Osteoblast (primary cell): ENCODE measurements around the gene SMAP1. TPM values are rescaled to one million over a fixed set of nuclear protein-coding genes. Genes with fewer than 3 reads are reported as not detected.

Source experiments
- DNase-seq: peaks from one replicate; pipeline ENCODE4 v3.0.0; 2011; ENCODE audit warnings: low spot score, mixed read lengths; ENCODE audit not compliant: insufficient read length; ENCODE audit errors: missing footprints
- H2AFZ ChIP-seq: 2 replicates; pipeline ENCODE4 v1.6.0; 2011; ENCODE audit warnings: mild to moderate bottlenecking, low read length
- H3K27ac ChIP-seq: 2 replicates; pipeline ENCODE4 v1.5.1; 2011; ENCODE audit warnings: mild to moderate bottlenecking, low read depth, low read length, moderate library complexity
- H3K27me3 ChIP-seq: 2 replicates; pipeline ENCODE4 v1.6.0; 2012; ENCODE audit warnings: mild to moderate bottlenecking, control low read depth, inconsistent platforms, low read length, moderate library complexity; ENCODE audit not compliant: insufficient read depth
- H3K36me3 ChIP-seq: 2 replicates; pipeline ENCODE4 v1.5.1; 2011; ENCODE audit warnings: mild to moderate bottlenecking, low read length, control low read depth, moderate library complexity; ENCODE audit not compliant: insufficient read depth
- H3K4me1 ChIP-seq: 2 replicates; pipeline ENCODE4 v1.5.1; 2011; ENCODE audit warnings: mild to moderate bottlenecking, low read length, control low read depth, moderate library complexity; ENCODE audit not compliant: insufficient read depth
- H3K4me2 ChIP-seq: 2 replicates; pipeline ENCODE4 v1.6.0; 2011; ENCODE audit warnings: mild to moderate bottlenecking, low read length; ENCODE audit not compliant: insufficient read depth
- H3K4me3 ChIP-seq: fragments of 200-600 bp; sonication (generic); 3 replicates; pipeline ENCODE4 v1.5.1; 2012; ENCODE audit warnings: mild to moderate bottlenecking, low read length, inconsistent platforms; ENCODE audit not compliant: insufficient read depth
- H3K79me2 ChIP-seq: 2 replicates; pipeline ENCODE4 v1.6.0; 2012; ENCODE audit warnings: mild to moderate bottlenecking, low read length, control low read depth, inconsistent platforms; ENCODE audit not compliant: insufficient read depth
- H3K9me3 ChIP-seq: 2 replicates; pipeline ENCODE4 v1.5.1; 2011; ENCODE audit warnings: low read depth, low read length, control low read depth
- H4K20me1 ChIP-seq: 2 replicates; pipeline ENCODE4 v1.6.0; 2012; ENCODE audit warnings: mild to moderate bottlenecking, low read length, control low read depth; ENCODE audit not compliant: insufficient read depth
- CTCF ChIP-seq: IDR thresholded peaks from 2 replicates; pipeline ENCODE4 v1.5.1; 2011; ENCODE audit warnings: mild to moderate bottlenecking, low read depth, low read length, moderate library complexity; ENCODE audit errors: extremely low read depth
- total RNA-seq: library from RNA; depleted of rRNA; stranded (reverse); fragments of >200 nt; gene quantifications from 2 replicates; pipeline ENCODE4 v1.2.3, GENCODE V29; 2012

Gene SMAP1
- total RNA-seq, 1 donor: 33.7 TPM

GRCh38 chr6:70864401-70864800 is 196.7 kb downstream of the SMAP1 start:
- H3K79me2 ChIP-seq: no peaks in the 10 kb centered on the region
- no peak overlapping the region for H2AFZ ChIP-seq
- no peaks in the 10 kb centered on the region for H4K20me1 ChIP-seq

GRCh38 chr6:70872469-70872868 is 204.8 kb downstream of the SMAP1 start:
- no peak for TF ChIP-seq CTCF
- Histone ChIP-seq H3K27ac (no peak overlapping the region), H3K27me3 (peaks cover 4% of the 10 kb centered on the region)

More at GRCh38 chr6:70864401-70864800, 196.7 kb downstream of the SMAP1 start:
- Histone ChIP-seq H3K9me3 (no peaks in the 10 kb centered on the region), H3K27me3 (no peaks in the 10 kb centered on the region), H3K4me3 (no peak overlapping the region), H3K36me3 (no peaks in the 10 kb centered on the region), H3K4me2 (no peak overlapping the region), H3K4me1 (no peaks in the 10 kb centered on the region), H3K27ac (no peak overlapping the region)
- no peak for DNase-seq
- TF ChIP-seq CTCF: no peak

GRCh38 chr6:70874181-70874913 is 206.7 kb downstream of the SMAP1 start:
- no peak for DNase-seq
- H3K27me3 ChIP-seq: peaks cover 4% of the 10 kb centered on the region
- H3K4me3 ChIP-seq: no peak overlapping the region
- H4K20me1 ChIP-seq: no peaks in the 10 kb centered on the region
- H3K36me3 ChIP-seq: no peaks in the 10 kb centered on the region
- no peak for TF ChIP-seq CTCF
- H3K9me3 ChIP-seq: peaks cover 2% of the 10 kb centered on the region
- no peaks in the 10 kb centered on the region for H3K4me1 ChIP-seq
- no peak overlapping the region for H3K27ac ChIP-seq
- H3K79me2 ChIP-seq: no peaks in the 10 kb centered on the region
- H3K4me2 ChIP-seq: no peak overlapping the region
- no peak overlapping the region for H2AFZ ChIP-seq

More at GRCh38 chr6:70872469-70872868, 204.8 kb downstream of the SMAP1 start:
- Histone ChIP-seq H3K36me3 (no peaks in the 10 kb centered on the region), H3K9me3 (peaks cover 2% of the 10 kb centered on the region), H2AFZ (no peak overlapping the region), H3K4me1 (no peaks in the 10 kb centered on the region), H3K79me2 (no peaks in the 10 kb centered on the region), H3K4me3 (no peak overlapping the region), H4K20me1 (no peaks in the 10 kb centered on the region), H3K4me2 (no peak overlapping the region)
- DNase-seq: no peak

GRCh38 chr6:70879496-70879895 is 211.8 kb downstream of the SMAP1 start:
- no peak for TF ChIP-seq CTCF
- no peak for DNase-seq

More at GRCh38 chr6:70879496-70879895, 211.8 kb downstream of the SMAP1 start:
- Histone ChIP-seq H4K20me1 (no peaks in the 10 kb centered on the region), H3K9me3 (no peaks in the 10 kb centered on the region), H3K4me2 (no peak overlapping the region), H3K4me1 (no peaks in the 10 kb centered on the region), H3K27ac (no peak overlapping the region), H3K36me3 (no peaks in the 10 kb centered on the region), H3K79me2 (no peaks in the 10 kb centered on the region), H2AFZ (no peak overlapping the region), H3K4me3 (no peak overlapping the region), H3K27me3 (peaks cover 10% of the 10 kb centered on the region)
